ENCODE data around the gene N4BP2L1. TPM values are rescaled to one million over a fixed set of nuclear protein-coding genes. Genes with fewer than 3 reads are reported as not detected.

N4BP2L1 gene
- total RNA-seq, 1 donor from 2014 or later: 7.3 TPM

DNA sequence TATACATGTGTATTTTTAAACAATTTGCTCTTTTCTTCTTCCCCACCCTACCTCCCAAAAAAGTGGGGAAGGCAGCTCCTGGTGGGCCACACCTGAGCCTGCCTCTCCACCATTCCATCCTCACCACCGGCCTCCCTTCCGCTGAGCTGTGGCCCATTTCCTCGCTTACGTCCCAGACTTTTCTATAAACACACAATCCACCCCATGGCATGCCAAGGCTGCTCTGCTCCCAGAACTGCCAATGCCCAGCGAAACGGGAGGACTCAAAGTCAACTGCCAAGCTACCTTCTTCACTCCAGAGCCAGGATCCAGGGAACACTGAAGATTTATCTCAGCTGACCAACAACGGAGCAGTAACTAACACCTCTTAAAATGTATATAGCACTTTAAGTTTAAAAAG lies 2.8 kb downstream of the N4BP2L1 start:
- Histone ChIP-seq H3K4me3 (ENCODE audit: low read length in 3 of 3) (no peak overlapping the region), H3K27me3 (ENCODE audit: control insufficient read depth in 3 of 3, insufficient read depth in 3 of 3, low read length in 3 of 3) (no peaks in the 10 kb centered on the region), H3K4me1 (ENCODE audit: control insufficient read depth in 3 of 3, insufficient read depth in 3 of 3, low read length in 3 of 3) (peaks cover 20 to 25% (median 23%) of the 10 kb centered on the region in 3 donors), H3K9me3 (ENCODE audit: control insufficient read depth in 3 of 3, low read length in 3 of 3) (peaks cover 0 to 2% (median 0%) of the 10 kb centered on the region in 3 donors), H3K9ac (ENCODE audit: low read depth in 1 of 3, low read length in 3 of 3) (no peak overlapping the region), H3K27ac (ENCODE audit: low read depth, low read length) (no peak overlapping the region), H3K36me3 (ENCODE audit: control insufficient read depth in 3 of 3, insufficient read depth in 3 of 3, low read length in 3 of 3) (peaks cover 1 to 7% (median 7%) of the 10 kb centered on the region in 3 donors)

DNA sequence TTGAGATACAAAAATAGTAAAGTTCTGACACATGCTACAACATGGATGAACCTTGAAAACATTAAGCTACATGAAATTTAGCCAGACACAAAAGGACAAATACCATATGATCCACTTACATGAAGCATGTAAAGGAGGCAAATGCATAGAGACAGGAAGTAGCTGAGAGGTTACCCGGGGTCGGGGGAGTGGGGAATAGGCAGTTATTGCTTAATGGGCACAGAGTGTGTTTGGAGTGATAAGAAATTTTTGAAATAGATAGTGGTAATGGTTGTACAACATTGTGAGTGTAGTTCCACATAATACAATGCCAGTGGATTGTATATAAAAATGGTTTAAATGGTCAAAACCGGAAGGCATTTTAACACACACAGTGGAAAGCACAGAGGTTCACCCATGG lies 4.3 kb downstream of the N4BP2L1 start:
- Histone ChIP-seq H3K4me3 (ENCODE audit: low read length in 3 of 3) (no peak overlapping the region), H3K27ac (ENCODE audit: low read depth, low read length) (no peak overlapping the region), H3K36me3 (ENCODE audit: control insufficient read depth in 3 of 3, insufficient read depth in 3 of 3, low read length in 3 of 3) (peaks cover 0 to 11% (median 0%) of the 10 kb centered on the region in 3 donors), H3K9me3 (ENCODE audit: control insufficient read depth in 3 of 3, low read length in 3 of 3) (peaks cover 0 to 2% (median 0%) of the 10 kb centered on the region in 3 donors), H3K27me3 (ENCODE audit: control insufficient read depth in 3 of 3, insufficient read depth in 3 of 3, low read length in 3 of 3) (no peaks in the 10 kb centered on the region), H3K4me1 (ENCODE audit: control insufficient read depth in 3 of 3, insufficient read depth in 3 of 3, low read length in 3 of 3) (peaks cover 15 to 22% (median 20%) of the 10 kb centered on the region in 3 donors), H3K9ac (ENCODE audit: low read depth in 1 of 3, low read length in 3 of 3) (no peak overlapping the region)

DNA sequence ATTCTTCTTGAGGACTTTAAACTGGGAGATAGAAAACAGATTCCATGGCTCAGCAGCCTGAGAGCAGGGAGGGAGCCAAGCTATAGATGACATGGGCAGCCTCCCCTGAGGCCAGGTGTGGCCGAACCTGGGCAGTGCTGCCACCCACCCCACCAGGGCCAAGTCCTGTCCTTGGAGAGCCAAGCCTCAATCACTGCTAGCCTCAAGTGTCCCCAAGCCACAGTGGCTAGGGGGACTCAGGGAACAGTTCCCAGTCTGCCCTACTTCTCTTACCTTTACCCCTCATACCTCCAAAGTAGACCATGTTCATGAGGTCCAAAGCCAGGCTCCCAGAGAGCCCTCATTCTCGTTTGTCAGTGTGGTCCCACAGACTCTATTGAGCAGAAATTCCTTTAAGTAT lies 8.1 kb downstream of the N4BP2L1 start:
- no peaks in the 10 kb centered on the region for H3K27me3 ChIP-seq (ENCODE audit: control insufficient read depth in 3 of 3, insufficient read depth in 3 of 3, low read length in 3 of 3)
- H3K9me3 ChIP-seq (ENCODE audit: control insufficient read depth in 3 of 3, low read length in 3 of 3): no peaks in the 10 kb centered on the region
- H3K27ac ChIP-seq (ENCODE audit: low read depth, low read length): no peak overlapping the region
- H3K9ac ChIP-seq (ENCODE audit: low read depth in 1 of 3, low read length in 3 of 3): no peak overlapping the region
- peaks cover 0 to 11% (median 0%) of the 10 kb centered on the region in 3 donors for H3K36me3 ChIP-seq (ENCODE audit: control insufficient read depth in 3 of 3, insufficient read depth in 3 of 3, low read length in 3 of 3)
- H3K4me3 ChIP-seq (ENCODE audit: low read length in 3 of 3): no peak overlapping the region
- no peaks in the 10 kb centered on the region for H3K4me1 ChIP-seq (ENCODE audit: control insufficient read depth in 3 of 3, insufficient read depth in 3 of 3, low read length in 3 of 3)

DNA sequence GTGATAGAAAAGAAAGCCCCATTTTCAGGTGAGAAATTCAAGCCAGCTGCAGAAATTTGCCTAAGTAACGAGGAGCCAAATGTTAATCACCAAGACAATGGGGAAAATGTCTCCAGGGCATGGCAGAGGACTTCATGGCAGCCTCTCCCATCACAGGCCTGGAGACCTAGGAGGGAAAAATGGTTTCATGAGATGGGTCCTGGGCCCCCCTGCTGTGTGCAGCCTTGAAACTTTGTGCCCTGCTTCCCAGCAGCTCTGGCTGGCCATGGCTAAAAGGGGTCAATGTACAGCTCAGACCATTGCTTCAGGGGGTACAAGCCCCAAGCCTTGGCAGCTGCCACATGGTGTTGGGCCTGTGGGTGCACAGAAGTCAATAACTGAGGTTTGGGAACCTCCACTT lies 9.9 kb downstream of the N4BP2L1 start:
- Histone ChIP-seq H3K9me3 (ENCODE audit: control insufficient read depth in 3 of 3, low read length in 3 of 3) (no peaks in the 10 kb centered on the region), H3K27ac (ENCODE audit: low read depth, low read length) (no peak overlapping the region), H3K9ac (ENCODE audit: low read depth in 1 of 3, low read length in 3 of 3) (no peak overlapping the region), H3K4me1 (ENCODE audit: control insufficient read depth in 3 of 3, insufficient read depth in 3 of 3, low read length in 3 of 3) (no peaks in the 10 kb centered on the region), H3K4me3 (ENCODE audit: low read length in 3 of 3) (no peak overlapping the region), H3K27me3 (ENCODE audit: control insufficient read depth in 3 of 3, insufficient read depth in 3 of 3, low read length in 3 of 3) (no peaks in the 10 kb centered on the region), H3K36me3 (ENCODE audit: control insufficient read depth in 3 of 3, insufficient read depth in 3 of 3, low read length in 3 of 3) (peaks cover 0 to 5% (median 0%) of the 10 kb centered on the region in 3 donors)

DNA sequence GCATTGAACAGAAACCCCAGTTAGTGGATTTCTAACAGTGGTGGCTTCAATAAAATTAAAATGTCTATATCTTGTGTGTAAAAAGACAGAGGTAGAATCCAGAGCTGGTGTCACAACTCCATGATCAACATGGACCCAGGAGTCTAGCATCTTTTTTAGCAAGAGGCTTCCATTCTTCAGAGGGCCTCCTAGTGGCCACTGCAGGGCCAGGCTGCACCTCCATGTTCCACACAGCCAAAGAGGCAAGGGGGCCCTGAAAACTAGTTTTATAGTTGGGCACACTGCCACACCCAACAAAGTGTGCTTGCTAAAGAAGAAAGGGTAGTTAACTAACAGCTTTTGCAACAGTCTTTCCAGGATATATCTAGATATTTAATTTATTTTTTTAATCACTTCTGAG lies 12.9 kb downstream of the N4BP2L1 start:
- H3K4me3 ChIP-seq (ENCODE audit: low read length in 3 of 3): no peak overlapping the region
- H3K4me1 ChIP-seq (ENCODE audit: control insufficient read depth in 3 of 3, insufficient read depth in 3 of 3, low read length in 3 of 3): no peaks in the 10 kb centered on the region
- H3K36me3 ChIP-seq (ENCODE audit: control insufficient read depth in 3 of 3, insufficient read depth in 3 of 3, low read length in 3 of 3): peaks cover 0 to 3% (median 0%) of the 10 kb centered on the region in 3 donors
- no peaks in the 10 kb centered on the region for H3K27me3 ChIP-seq (ENCODE audit: control insufficient read depth in 3 of 3, insufficient read depth in 3 of 3, low read length in 3 of 3)
- H3K9ac ChIP-seq (ENCODE audit: low read depth in 1 of 3, low read length in 3 of 3): no peak overlapping the region
- no peaks in the 10 kb centered on the region for H3K9me3 ChIP-seq (ENCODE audit: control insufficient read depth in 3 of 3, low read length in 3 of 3)
- no peak overlapping the region for H3K27ac ChIP-seq (ENCODE audit: low read depth, low read length)

DNA sequence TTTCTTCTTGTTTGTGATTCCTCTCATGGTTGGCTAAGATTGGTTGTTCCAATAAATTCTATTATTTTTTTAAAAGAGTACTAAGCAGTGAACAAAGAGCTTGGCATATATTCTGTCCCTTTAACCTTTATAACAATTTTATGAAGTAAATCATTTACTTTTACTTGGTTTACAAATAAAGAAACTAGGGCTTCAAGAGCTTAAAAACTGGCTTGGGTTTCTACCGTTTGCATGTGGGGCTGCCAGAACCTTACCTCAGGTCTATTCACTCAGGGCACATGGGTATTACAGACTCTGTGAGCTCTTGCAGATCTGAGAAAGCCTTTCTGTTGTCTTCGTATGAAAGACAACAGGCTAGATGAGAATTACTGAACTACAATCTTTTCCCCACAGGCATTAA lies 13.3 kb downstream of the N4BP2L1 start:
- Histone ChIP-seq H3K36me3 (ENCODE audit: control insufficient read depth in 3 of 3, insufficient read depth in 3 of 3, low read length in 3 of 3) (no peaks in the 10 kb centered on the region), H3K27me3 (ENCODE audit: control insufficient read depth in 3 of 3, insufficient read depth in 3 of 3, low read length in 3 of 3) (no peaks in the 10 kb centered on the region), H3K9ac (ENCODE audit: low read depth in 1 of 3, low read length in 3 of 3) (no peak overlapping the region)

DNA sequence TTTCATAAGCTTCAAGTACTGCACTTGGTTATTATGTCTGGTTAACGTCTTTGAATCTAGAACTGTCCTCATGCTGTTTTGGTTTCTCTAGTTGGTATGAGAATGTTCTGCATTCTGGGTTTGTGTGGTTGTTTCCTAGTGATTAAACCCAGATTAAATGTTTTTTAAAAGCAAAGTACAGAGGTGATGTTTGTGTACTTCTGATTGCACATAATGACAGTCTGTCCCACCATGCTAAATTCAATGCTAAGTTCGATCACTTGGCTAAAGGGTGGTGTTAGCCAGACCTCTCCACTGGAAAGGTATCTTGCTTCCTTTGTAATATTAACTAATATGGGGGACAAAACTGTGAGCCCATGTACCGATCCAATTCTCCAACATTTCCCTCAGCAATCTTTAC lies 14.6 kb downstream of the N4BP2L1 start:
- no peaks in the 10 kb centered on the region for H3K27me3 ChIP-seq (ENCODE audit: control insufficient read depth in 3 of 3, insufficient read depth in 3 of 3, low read length in 3 of 3)

More for the DNA sequence above, 13.3 kb downstream of the N4BP2L1 start:
- no peak overlapping the region for H3K4me3 ChIP-seq (ENCODE audit: low read length in 3 of 3)
- H3K9me3 ChIP-seq (ENCODE audit: control insufficient read depth in 3 of 3, low read length in 3 of 3): no peaks in the 10 kb centered on the region
- H3K4me1 ChIP-seq (ENCODE audit: control insufficient read depth in 3 of 3, insufficient read depth in 3 of 3, low read length in 3 of 3): peaks cover 0 to 3% (median 0%) of the 10 kb centered on the region in 3 donors
- no peak overlapping the region for H3K27ac ChIP-seq (ENCODE audit: low read depth, low read length)

DNA sequence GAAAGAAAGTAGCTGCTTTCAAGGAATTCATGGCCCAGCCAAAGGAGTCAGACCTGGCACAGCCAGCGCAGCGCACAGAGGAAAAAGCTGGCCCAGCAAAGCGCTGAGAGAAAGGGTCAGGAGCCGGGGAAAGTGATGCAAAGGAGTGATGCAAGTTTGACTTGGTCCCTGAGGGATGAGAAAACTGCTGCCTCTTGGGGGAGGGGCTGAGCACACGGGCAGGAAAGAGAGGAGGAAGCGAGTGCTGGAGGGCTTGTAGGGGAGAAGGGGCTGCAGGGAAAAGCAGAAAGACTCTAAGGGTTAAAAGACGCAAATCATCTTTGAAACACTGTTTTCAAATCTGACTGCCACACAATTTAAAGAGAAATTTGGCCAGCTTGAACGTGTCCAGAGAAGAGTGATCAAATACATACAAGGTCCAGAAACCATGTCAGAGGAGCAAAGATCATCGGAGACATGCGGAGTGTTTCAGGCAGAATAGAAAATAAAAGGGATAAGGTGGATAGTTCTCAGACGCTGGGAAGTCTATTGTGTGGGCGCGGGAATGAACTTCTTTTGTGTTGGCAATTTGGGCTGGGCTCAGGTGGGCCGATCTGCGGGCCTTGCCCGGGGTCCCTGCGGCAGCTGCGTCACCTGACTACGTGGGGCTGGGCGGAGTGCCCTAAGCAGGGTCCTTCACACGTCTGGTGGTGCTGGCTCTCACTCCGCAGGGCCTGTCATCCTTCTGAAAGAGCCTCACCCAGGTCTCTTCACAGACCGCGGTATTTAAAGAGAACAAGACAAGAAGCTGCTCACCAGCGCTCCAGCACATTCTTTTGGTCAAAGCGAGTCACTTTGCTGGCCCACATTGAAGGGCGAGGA lies 18.1 kb downstream of the N4BP2L1 start:
- Histone ChIP-seq H3K4me3 (ENCODE audit: low read length in 3 of 3) (peak overlapping the region in 1 of 3 donors; percentile 45), H3K36me3 (ENCODE audit: control insufficient read depth in 3 of 3, insufficient read depth in 3 of 3, low read length in 3 of 3) (peaks cover 0 to 8% (median 4%) of the 10 kb centered on the region in 3 donors), H3K4me1 (ENCODE audit: control insufficient read depth in 3 of 3, insufficient read depth in 3 of 3, low read length in 3 of 3) (peaks cover 0 to 3% (median 0%) of the 10 kb centered on the region in 3 donors), H3K27ac (ENCODE audit: low read depth, low read length) (no peak overlapping the region), H3K9me3 (ENCODE audit: control insufficient read depth in 3 of 3, low read length in 3 of 3) (no peaks in the 10 kb centered on the region), H3K9ac (ENCODE audit: low read depth in 1 of 3, low read length in 3 of 3) (no peak overlapping the region), H3K27me3 (ENCODE audit: control insufficient read depth in 3 of 3, insufficient read depth in 3 of 3, low read length in 3 of 3) (no peaks in the 10 kb centered on the region)

More for the DNA sequence above, 14.6 kb downstream of the N4BP2L1 start:
- Histone ChIP-seq H3K9me3 (ENCODE audit: control insufficient read depth in 3 of 3, low read length in 3 of 3) (no peaks in the 10 kb centered on the region), H3K9ac (ENCODE audit: low read depth in 1 of 3, low read length in 3 of 3) (no peak overlapping the region), H3K4me1 (ENCODE audit: control insufficient read depth in 3 of 3, insufficient read depth in 3 of 3, low read length in 3 of 3) (peaks cover 0 to 3% (median 0%) of the 10 kb centered on the region in 3 donors), H3K36me3 (ENCODE audit: control insufficient read depth in 3 of 3, insufficient read depth in 3 of 3, low read length in 3 of 3) (no peaks in the 10 kb centered on the region), H3K4me3 (ENCODE audit: low read length in 3 of 3) (no peak overlapping the region), H3K27ac (ENCODE audit: low read depth, low read length) (no peak overlapping the region)

DNA sequence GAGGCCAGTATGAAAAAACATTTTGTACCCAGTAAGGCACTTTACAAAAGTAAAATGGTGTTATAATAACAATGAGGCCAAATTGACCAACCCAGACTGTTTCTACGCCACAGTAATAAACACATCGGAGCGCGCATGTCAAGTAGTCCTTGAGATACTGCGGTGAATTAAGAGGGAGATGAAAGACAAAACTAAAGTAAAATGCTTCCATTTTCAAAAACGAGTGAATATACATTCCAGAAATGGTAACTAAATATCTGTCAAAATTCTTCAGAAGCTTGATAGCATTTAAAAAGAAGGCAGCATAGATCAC lies 19.0 kb downstream of the N4BP2L1 start:
- H3K27ac ChIP-seq (ENCODE audit: low read depth, low read length): no peak overlapping the region
- H3K4me1 ChIP-seq (ENCODE audit: control insufficient read depth in 3 of 3, insufficient read depth in 3 of 3, low read length in 3 of 3): peaks cover 0 to 3% (median 0%) of the 10 kb centered on the region in 3 donors
- H3K9me3 ChIP-seq (ENCODE audit: control insufficient read depth in 3 of 3, low read length in 3 of 3): no peaks in the 10 kb centered on the region
- no peak overlapping the region for H3K4me3 ChIP-seq (ENCODE audit: low read length in 3 of 3)
- H3K9ac ChIP-seq (ENCODE audit: low read depth in 1 of 3, low read length in 3 of 3): no peak overlapping the region
- no peaks in the 10 kb centered on the region for H3K27me3 ChIP-seq (ENCODE audit: control insufficient read depth in 3 of 3, insufficient read depth in 3 of 3, low read length in 3 of 3)
- peaks cover 0 to 12% (median 4%) of the 10 kb centered on the region in 3 donors for H3K36me3 ChIP-seq (ENCODE audit: control insufficient read depth in 3 of 3, insufficient read depth in 3 of 3, low read length in 3 of 3)

DNA sequence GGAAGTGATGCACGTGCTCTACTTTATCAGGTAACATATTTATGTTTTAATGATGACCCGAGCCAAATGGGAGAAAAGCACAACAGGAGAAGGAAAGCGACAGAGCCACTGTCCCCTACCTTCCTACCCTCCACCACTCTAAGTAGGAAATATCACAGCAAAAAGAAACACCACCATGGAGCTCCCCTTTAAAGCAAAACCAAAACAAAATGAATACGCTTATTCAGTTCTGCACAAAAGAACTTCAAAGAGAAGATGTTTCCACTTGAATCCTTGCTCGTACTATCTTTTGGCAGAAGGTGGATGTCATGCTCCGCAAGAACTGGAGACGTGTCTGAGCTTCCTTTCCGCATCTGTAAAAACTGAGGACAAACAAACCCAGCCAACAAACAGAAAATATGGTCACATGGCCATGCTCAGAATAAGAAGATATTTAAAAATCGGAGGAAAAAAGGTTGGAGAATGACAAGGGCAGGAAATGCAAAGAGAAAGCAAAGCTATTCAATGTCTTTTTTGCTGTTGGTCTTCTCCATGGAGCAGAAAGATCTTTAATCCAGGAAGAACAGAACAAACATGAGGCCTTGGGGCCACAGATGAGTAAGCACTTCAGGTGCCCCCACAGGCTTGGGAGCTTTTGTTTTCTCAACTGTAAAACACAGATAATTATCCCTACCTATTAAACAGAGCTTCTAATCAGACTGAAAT lies 19.5 kb downstream of the N4BP2L1 start:
- H3K4me1 ChIP-seq (ENCODE audit: control insufficient read depth in 3 of 3, insufficient read depth in 3 of 3, low read length in 3 of 3): peaks cover 0 to 3% (median 0%) of the 10 kb centered on the region in 3 donors
- no peaks in the 10 kb centered on the region for H3K27me3 ChIP-seq (ENCODE audit: control insufficient read depth in 3 of 3, insufficient read depth in 3 of 3, low read length in 3 of 3)
- H3K27ac ChIP-seq (ENCODE audit: low read depth, low read length): no peak overlapping the region
- no peak overlapping the region for H3K4me3 ChIP-seq (ENCODE audit: low read length in 3 of 3)
- peaks cover 0 to 15% (median 4%) of the 10 kb centered on the region in 3 donors for H3K36me3 ChIP-seq (ENCODE audit: control insufficient read depth in 3 of 3, insufficient read depth in 3 of 3, low read length in 3 of 3)
- H3K9me3 ChIP-seq (ENCODE audit: control insufficient read depth in 3 of 3, low read length in 3 of 3): no peaks in the 10 kb centered on the region
- H3K9ac ChIP-seq (ENCODE audit: low read depth in 1 of 3, low read length in 3 of 3): no peak overlapping the region

Data from skeletal muscle tissue (tissue), 4 donors.